ENCODE data around the gene ERC1.
"Not testable (repeated sequence)": the region's sequence is repeated elsewhere in the genome, so short reads cannot be mapped to it uniquely, and the experiment has no call there.

Gene ERC1

DNA sequence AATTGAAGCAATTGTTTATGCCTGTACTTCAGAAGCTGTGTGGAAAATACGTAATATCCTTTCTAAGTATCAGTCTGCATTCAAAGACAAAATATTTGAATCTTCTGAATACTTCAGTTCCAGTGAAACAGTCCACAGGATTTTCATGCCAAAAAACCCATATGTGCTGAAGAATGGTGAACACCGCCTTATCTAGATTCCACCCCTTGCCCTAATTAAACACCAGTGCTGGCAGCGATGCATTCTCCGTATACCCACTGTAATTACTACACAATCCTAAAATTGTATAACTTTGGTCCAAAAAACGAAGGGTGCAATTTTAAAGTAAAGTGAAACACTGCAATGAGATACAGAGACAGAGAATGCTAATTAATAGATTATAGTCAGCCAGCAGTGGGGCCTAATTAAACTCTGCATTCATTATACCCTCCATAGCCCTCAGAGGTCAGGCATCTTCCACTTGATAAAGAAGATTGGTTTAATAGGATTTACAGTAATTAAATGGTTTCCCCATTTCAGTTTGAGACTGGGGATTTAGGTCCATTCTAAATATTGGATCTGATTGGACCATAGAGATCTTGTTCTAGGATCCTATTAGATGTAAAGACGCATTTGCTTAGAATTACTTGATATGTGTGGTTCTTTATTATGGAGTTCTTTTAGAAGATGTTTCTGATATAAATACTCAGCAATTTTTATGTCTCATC, 43.9 kb downstream of the ERC1 start:
- DNase-seq, result no peak

DNA sequence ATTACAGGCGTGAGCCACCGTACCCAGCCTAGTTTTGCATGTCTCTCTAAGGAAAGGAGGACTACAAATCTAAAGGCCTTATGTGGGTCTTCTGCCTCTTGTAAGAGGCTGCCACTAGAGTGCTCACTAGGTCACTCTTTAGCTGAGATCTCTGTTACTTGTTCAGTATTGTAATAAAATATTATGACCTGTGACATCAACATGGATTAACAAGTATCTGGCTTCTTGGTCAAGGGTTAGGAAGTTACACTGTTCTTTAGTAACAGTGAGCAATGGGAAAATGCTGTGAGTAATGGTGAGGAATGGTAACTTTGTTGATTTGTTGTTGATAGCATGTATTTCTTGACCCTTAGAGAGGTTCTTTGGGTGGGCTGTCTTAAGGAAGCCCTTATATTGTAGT, 50.5 kb downstream of the ERC1 start:
- no peak for DNase-seq

DNA sequence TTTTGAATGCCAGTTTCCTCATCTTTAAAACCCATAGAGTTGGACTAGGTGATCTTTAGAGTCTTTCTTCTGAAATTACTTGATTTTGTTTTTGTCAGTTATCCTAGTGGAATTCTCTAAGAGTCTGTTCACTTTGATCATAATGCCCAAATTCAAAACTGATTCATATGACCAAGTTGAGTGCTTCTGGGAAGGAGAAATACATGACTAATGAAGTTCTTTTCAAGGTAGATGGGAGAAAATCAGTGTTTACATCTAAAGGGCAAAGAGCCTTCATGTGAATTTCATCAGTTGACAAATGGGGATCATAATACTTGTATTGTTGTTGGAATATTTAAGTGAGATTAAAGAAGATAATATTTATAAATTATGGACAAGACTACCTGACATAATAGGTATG, 53.2 kb downstream of the ERC1 start:
- DNase-seq, result no peak

DNA sequence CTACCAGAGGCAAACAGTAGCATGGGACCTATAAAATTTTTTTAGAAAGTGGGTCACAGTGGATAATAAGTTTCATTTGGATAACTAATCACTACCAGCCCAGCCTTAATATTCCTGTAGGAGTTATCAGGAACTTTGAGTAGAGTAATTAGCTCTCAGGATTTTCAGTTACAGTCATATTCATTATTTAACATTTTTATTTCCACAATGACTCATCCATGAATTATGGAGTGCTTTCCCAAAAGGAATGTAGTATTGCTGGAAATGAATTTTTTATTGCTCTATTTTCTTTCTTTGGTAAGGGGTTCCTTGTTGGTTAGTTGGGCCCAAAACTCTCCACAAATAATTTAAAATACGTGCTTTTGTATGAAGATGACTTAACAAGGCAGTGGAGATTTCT, 53.7 kb downstream of the ERC1 start:
- DNase-seq, result no peak

GRCh38 chr12:1046727-1047126, 55.7 kb downstream of the ERC1 start:
- DNase-seq, result no peak

GRCh38 chr12:1047898-1048660, 57.1 kb downstream of the ERC1 start:
- no peak for DNase-seq

DNA sequence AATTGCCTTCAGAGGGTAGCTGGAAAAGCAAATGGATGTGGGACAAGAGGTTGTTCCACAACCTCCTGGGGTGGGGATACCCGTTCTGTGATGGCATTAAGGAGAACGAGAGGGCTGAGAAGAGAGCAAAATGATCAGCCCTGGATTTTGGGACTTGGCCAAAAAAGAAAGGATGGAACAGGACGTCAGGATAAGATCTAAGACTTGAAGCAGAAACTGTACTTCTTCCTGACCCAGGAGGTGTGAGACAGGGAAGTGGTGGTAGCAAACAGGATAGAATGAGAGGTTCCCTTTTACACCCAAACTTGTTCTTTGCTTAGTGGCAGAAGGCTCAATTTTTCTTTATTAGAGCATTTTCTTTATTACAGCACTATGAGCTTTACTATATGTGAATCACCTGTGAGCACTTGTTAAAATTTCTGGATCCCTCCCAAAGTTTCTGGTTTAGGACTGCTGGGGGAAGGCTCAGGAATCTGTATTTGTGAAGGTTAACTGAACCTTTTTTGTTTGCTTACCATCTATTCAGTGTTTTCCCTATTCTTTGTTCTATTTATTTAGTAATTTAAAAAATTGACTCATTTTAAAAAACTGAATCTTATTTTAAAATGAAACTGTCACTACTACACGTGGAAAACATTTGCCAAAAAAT, 59.2 kb downstream of the ERC1 start:
- DNase-seq, result no peak

DNA sequence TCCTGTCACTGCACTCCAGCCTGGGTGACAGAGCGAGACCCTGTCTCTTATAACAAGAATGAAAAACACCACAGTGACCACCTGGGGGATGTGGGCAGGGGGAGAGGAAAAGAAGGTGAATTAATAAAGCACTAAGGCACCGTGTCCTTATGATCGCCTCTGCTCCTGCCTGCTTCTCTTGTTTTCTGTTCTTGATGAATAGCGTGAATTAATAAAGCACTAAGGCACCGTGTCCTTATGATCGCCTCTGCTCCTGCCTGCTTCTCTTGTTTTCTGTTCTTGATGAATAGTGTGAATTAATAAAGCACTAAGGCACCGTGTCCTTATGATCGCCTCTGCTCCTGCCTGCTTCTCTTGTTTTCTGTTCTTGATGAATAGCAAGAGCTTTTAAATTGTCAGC, 60.6 kb downstream of the ERC1 start:
- not testable (repeated sequence) for DNase-seq

GRCh38 chr12:1053690-1054089, 62.7 kb downstream of the ERC1 start:
- DNase-seq, result no peak

- DNase-seq, result no peak
Measured at GRCh38 chr12:1054117-1054870, 63.3 kb downstream of the ERC1 start.

DNA sequence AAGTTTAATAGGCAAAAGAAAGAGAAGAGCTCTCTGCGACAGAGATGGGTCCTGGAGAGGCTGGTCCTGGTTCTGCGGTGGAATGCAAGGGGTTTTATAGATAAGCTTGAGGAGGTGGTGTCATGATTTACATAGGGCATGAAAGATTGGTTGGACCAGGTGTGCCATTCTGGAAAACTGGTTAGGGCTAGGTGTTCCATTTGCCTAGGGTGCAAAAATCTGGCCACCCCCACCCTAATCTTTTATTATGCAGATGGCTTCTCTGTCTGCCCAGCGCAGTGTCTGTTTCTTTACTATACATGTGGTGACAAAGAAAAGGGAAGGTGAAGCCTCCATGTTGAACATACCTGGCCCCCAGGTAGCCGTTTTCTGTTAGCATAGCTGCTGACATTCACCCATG, 65.4 kb downstream of the ERC1 start:
- no peak for DNase-seq

- DNase-seq, result no peak
Measured at GRCh38 chr12:1058423-1058822, 67.4 kb downstream of the ERC1 start.

- DNase-seq, result no peak
Measured at GRCh38 chr12:1059162-1059561, 68.1 kb downstream of the ERC1 start.

GRCh38 chr12:1063852-1064251, 72.8 kb downstream of the ERC1 start:
- no peak for DNase-seq

GRCh38 chr12:1064317-1064716, 73.3 kb downstream of the ERC1 start:
- no peak for DNase-seq

- no peak for DNase-seq
Measured at GRCh38 chr12:1065629-1066028, 74.6 kb downstream of the ERC1 start.

GRCh38 chr12:1069846-1070245, 78.8 kb downstream of the ERC1 start:
- no peak for DNase-seq

DNA sequence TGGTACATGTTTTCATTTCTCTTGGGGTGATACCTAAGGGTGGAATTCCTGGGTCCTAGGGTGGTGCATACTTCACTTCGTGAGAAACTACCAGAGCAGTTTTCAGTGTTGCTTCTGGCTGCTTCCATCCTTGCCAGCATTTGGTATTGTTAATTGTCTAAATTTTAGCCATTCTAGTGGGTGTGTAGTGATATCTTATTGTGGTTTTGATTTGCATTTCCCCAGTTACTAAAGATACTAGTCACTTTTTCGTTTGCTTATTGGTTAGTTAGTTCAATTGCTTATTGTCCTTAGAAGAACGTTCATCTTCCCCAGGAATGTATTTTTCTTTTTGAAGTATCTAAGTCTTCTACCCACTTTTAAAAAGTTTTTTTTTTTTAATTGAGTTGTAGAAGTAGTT, 80.2 kb downstream of the ERC1 start:
- DNase-seq, result no peak

GRCh38 chr12:1073652-1074051, 82.6 kb downstream of the ERC1 start:
- no peak for DNase-seq

- DNase-seq, result no peak
Measured at GRCh38 chr12:1077036-1077803, 86.2 kb downstream of the ERC1 start.

- DNase-seq, result no peak
Measured at GRCh38 chr12:1078002-1078401, 87.0 kb downstream of the ERC1 start.

- DNase-seq, result no peak
Measured at GRCh38 chr12:1080520-1081223, 89.6 kb downstream of the ERC1 start.
